ENCODE measurements around the gene PREX1. TPM values are rescaled to one million over a fixed set of nuclear protein-coding genes. Genes with fewer than 3 reads are reported as not detected.
A peak's percentile ranks its signal among the peaks of the same experiment; 100 is the strongest.
"Not testable (repeated sequence)": the region's sequence is repeated elsewhere in the genome, so short reads cannot be mapped to it uniquely, and the experiment has no call there.

Gene PREX1
- total RNA-seq, 2 experiments from 2014 or later = 142 to 147 TPM

DNA sequence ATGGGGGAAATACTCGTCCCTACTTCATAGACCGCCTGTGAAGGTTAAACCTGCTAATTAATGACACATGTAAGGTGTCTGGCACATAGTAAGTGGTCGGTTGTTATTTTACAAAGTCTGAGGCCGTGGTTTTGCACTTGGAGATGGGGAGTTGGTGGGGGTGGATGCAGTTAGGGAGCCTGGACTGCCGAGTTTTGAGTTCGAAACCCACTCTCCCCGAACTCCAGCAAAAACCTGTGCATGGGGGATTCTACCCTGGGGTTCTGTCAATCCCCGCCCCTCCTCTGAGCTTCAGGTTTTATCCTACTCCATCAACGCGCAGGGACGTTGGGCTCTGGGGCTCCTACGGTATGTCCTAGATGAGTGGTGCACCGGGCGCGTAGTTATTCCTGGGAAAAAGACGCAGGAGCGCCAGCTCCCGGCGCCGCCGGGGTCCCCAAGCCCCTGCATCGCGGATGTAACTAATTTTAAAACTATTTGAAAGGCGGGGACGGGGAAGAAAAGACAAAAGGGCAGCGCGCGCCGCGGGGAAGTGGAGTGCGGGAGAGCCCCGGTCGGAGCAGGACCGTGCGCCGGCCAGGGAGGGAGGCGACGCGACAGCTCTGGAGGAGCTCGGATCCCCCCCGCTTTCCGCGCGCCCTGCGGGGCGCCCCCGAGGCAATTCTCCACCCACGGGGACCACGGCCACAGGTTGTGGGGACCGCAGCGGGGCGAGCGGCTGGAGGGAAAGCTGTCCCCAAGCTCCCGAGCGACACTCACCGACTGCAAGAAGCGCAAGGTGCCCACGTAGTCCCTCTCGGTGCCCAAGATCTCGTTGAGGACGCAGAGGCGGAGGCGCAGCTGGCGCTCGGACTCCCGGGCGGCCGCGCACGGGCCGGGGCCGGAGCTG is 672 bp downstream of the PREX1 start:
- peak; percentile 16 for ATAC-seq (ENCODE audit: low read depth)
- Mint-ChIP-seq H3K36me3 (peaks cover 20% of the 10 kb centered on the region), H3K4me1 (peaks cover 33% of the 10 kb centered on the region), H3K4me3 (peak overlapping the region; percentile 96), H3K9me3 (no peaks in the 10 kb centered on the region), H3K27me3 (no peaks in the 10 kb centered on the region), H3K27ac (peak overlapping the region; percentile 92)
- peak; percentile 61 for DNase-seq
- POLR2A ChIA-PET = interaction anchor here (0.6 to 3.7 kb wide), 16 partner anchors 8 to 219 kb away, joined by 3 to 31 read pairs (median 5); partner anchors contain the start of gene CSE1L

DNA sequence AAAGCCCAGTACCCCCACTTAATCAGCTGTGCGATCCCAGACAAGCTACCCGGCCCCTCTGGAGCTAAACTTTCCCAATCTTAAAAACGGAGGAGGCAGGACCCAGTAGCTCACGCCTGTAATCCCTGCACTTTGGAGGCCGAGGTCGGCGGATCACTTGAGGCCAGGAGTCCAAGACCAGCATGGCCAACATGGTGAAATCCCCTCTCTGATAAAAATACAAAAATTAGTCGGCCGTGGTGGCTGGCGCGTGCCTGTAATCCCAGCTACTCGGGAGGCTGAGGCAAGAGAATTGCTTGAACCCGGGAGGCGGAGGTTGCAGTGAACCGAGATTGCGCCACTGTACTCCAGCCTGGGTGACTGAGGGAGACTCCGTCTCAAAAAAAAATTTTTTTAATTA is 1.3 kb downstream of the PREX1 start:
- H3K9me3 Mint-ChIP-seq; ATAC-seq (ENCODE audit: low read depth); H3K27me3 Mint-ChIP-seq; DNase-seq: not testable (repeated sequence)
- H3K27ac Mint-ChIP-seq = peak overlapping the region; percentile 92
- peaks cover 20% of the 10 kb centered on the region for H3K36me3 Mint-ChIP-seq
- H3K4me3 Mint-ChIP-seq = peak overlapping the region; percentile 96
- POLR2A ChIA-PET = interaction anchor here (0.9 to 3.7 kb wide), 11 partner anchors 7 to 220 kb away, joined by 3 to 31 read pairs (median 5); partner anchors contain the start of gene CSE1L
- peaks cover 40% of the 10 kb centered on the region for H3K4me1 Mint-ChIP-seq

DNA sequence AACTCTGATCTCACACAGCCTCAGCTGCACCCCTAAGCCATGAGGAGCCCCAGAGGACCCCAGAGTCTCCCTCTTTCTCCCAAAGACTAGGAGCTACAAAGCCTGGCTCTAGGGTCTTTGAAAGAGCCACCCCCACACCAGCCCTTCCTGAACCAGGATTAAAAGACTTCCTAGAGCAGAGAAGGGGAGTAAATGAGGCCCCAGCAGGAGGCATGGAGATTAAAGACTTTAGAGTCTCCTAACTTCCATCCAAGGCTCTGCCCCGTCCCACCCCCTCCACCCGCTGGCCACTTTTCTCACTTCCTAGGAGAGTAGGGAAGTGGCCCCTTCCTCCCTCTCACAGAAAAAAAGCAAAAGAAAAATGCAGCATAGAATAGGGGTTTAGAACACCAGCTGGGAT is 1.7 kb downstream of the PREX1 start:
- ATAC-seq (ENCODE audit: low read depth) (no peak), DNase-seq (no peak)
- H3K9me3 Mint-ChIP-seq = no peaks in the 10 kb centered on the region
- H3K4me1 Mint-ChIP-seq = peaks cover 44% of the 10 kb centered on the region
- peaks cover 22% of the 10 kb centered on the region for H3K36me3 Mint-ChIP-seq
- POLR2A ChIA-PET = interaction anchor here (0.9 to 3.7 kb wide), 9 partner anchors 7 to 220 kb away, joined by 3 to 31 read pairs (median 5); partner anchors contain the start of gene CSE1L
- no peaks in the 10 kb centered on the region for H3K27me3 Mint-ChIP-seq
- H3K27ac Mint-ChIP-seq = peak overlapping the region; percentile 92
- peak overlapping the region; percentile 96 for H3K4me3 Mint-ChIP-seq

DNA sequence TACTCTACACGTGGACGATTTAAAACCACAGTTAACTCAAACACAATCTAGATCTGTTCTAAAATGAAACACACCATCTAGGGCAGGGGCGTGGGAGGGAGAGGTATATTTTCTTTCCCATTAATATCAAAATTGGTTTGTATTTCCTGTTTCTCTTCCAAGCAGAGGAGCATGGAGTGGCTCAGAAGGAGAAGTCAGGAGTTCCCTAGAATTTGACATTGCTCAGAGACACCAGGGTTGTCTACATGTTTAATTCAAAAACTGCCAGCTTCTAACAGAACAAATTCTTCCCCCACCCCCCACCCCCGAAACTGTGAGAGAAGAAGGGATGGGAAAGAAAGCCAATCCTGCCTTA is 2.3 kb downstream of the PREX1 start:
- Mint-ChIP-seq H3K4me3 (peak overlapping the region; percentile 96), H3K27ac (peak overlapping the region; percentile 92), H3K27me3 (no peaks in the 10 kb centered on the region), H3K4me1 (peaks cover 48% of the 10 kb centered on the region), H3K36me3 (peaks cover 22% of the 10 kb centered on the region), H3K9me3 (no peaks in the 10 kb centered on the region)
- POLR2A ChIA-PET = interaction anchor here (0.6 to 3.7 kb wide), 4 partner anchors 65 to 109 kb away, joined by 3 to 31 read pairs (median 7); no protein-coding TSS in a partner anchor
- DNase-seq = no peak
- ATAC-seq (ENCODE audit: low read depth) = no peak

DNA sequence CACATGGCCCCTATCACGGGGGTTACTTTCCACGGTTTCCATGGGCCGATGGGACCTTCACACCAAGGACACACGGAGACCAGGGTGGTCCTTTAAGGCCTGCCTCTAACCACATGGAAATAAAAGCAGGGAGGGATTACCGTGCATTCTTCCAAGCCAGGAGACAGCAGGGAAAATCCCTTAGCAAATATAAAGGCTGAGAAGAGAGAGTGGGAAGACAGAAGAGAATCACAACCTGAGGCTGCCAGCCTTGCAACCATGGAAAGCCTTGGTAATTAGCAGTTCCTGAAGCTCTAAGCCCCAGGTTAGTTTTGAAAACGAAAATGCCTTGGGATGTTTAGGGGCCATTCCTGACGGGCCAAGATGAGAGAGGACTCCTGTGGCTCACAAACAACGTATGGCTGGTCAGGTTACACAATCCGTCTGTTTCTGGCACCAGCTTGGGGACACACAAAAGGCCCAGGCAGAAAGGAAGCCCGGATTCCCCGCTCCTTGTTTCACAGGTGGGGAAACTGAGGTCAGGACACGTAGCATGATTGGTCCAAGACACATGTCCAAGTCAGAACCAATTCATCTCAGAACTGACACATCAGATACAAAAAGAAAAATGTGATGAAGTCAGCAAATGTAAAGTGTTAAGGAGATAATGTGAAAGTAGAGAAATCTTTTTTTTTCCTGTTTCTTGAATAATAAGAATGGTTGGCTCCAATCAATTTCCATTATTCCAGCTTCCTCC is 2.8 kb downstream of the PREX1 start:
- POLR2A ChIA-PET = interaction anchor here (0.6 to 3.7 kb wide), 4 partner anchors 64 to 108 kb away, joined by 3 to 31 read pairs (median 7); no protein-coding TSS in a partner anchor
- peaks cover 53% of the 10 kb centered on the region for H3K4me1 Mint-ChIP-seq
- H3K27ac Mint-ChIP-seq = peak overlapping the region; percentile 92
- H3K36me3 Mint-ChIP-seq = peaks cover 22% of the 10 kb centered on the region
- no peak for DNase-seq
- H3K9me3 Mint-ChIP-seq = no peaks in the 10 kb centered on the region
- no peak for ATAC-seq (ENCODE audit: low read depth)
- H3K27me3 Mint-ChIP-seq = no peaks in the 10 kb centered on the region
- peak overlapping the region; percentile 96 for H3K4me3 Mint-ChIP-seq

DNA sequence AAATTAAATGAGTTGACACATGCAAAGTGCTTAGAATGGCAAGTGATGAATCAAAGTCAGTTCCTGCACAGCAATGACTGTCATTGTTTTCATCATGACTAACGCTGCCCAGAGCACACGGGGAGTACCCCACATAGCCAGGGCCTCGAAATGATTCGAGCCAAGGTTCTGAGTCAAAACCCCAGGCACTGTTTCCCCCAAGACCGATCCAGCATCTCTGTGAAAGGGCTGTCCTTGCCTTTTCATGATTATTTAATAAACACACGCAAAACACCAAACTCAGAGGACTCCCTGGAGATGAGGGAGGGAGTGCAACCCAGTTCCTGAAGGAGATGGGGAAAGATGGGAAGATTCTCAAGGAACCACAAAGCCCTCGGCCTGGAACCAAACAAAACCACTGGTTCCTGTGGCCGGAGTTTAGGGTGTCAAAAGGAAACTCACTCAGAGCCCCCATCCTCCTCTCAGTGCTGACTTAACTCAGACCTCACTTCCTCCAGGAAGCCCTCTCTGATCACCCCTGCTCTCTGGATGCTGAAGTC is 3.8 kb downstream of the PREX1 start:
- ATAC-seq (ENCODE audit: low read depth) (peak; percentile 40), DNase-seq (no peak)
- Mint-ChIP-seq H3K4me3 (peak overlapping the region; percentile 96), H3K36me3 (peaks cover 27% of the 10 kb centered on the region), H3K9me3 (no peaks in the 10 kb centered on the region), H3K27me3 (no peaks in the 10 kb centered on the region), H3K27ac (peak overlapping the region; percentile 92), H3K4me1 (peaks cover 63% of the 10 kb centered on the region)
- POLR2A ChIA-PET = no interaction called here

DNA sequence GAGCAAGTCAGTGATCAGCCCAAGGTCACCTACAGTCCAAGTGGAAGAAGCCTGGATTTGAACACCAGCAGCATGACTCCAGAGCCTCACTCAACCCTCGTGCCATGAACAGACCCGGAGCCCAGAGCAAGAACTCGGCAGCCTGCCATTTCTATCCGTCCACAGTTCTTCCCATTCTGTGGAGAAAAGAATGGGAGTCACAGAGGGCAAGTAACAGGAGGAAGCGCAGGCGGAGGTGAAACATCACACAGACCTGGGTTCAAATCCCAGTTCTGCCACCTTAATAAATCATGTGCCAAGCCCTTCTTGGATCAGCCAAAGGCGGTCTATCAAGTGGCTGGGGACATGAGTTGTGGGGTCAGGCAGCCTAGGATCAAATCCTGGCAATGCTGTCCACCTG is 4.3 kb downstream of the PREX1 start:
- Mint-ChIP-seq H3K4me3 (peak overlapping the region; percentile 96), H3K27ac (peak overlapping the region; percentile 92), H3K4me1 (peaks cover 63% of the 10 kb centered on the region), H3K36me3 (peaks cover 32% of the 10 kb centered on the region), H3K27me3 (no peaks in the 10 kb centered on the region), H3K9me3 (no peaks in the 10 kb centered on the region)
- POLR2A ChIA-PET = interaction anchor here (0.9 to 1.6 kb wide), 5 partner anchors 64 to 166 kb away, joined by 3 to 8 read pairs (median 3); no protein-coding TSS in a partner anchor
- DNase-seq (no peak), ATAC-seq (ENCODE audit: low read depth) (no peak)

DNA sequence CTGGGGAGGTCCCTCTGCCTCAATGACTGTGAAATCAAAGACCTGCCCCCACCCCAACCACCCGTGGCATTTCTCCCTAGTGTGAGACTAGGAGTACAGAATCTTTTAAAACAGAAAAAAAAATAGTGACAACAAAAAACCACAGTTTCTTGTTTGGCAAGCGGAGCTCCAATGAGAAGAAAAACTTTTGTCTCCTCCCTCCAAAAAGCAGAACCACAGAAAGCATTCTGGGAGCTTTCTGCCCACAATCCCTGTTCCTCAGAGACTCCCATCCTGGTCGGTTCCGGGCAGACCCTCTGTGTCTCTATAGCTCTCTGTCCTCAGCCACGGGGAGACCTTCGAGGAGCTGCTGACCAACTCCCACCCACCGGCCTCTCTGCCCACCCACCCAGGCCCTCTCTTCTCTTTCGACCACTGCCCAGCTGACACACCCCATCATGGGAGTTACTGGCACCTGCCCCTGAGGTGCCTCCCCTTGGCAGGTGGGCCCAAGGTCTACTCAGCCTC is 4.9 kb downstream of the PREX1 start:
- no peaks in the 10 kb centered on the region for H3K27me3 Mint-ChIP-seq
- H3K4me3 Mint-ChIP-seq = peak overlapping the region; percentile 96
- DNase-seq = no peak
- POLR2A ChIA-PET = interaction anchor here (0.9 to 1.6 kb wide), 5 partner anchors 63 to 166 kb away, joined by 3 to 8 read pairs (median 3); no protein-coding TSS in a partner anchor
- no peak for ATAC-seq (ENCODE audit: low read depth)
- H3K4me1 Mint-ChIP-seq = peaks cover 68% of the 10 kb centered on the region
- H3K27ac Mint-ChIP-seq = peak overlapping the region; percentile 92
- peaks cover 38% of the 10 kb centered on the region for H3K36me3 Mint-ChIP-seq
- no peaks in the 10 kb centered on the region for H3K9me3 Mint-ChIP-seq

DNA sequence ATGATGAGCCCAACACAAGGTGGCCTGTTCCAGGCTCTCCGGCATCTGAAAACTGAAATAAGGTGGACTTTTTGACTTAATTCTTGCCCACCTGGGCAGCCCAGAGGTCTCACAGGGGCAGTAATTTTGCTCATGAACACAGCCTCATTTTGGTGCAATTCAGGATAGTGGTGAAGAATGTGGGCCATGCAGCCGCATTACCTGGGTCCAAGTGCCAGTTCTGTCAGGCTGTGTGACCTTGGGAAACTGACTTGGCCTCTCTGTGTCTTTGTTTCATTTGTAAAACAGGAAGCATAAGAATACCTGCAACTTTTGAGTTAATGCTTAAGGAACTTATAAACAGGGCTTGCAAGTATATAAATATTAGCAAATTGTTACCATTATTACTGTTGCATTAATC is 5.6 kb downstream of the PREX1 start:
- Mint-ChIP-seq H3K36me3 (peaks cover 42% of the 10 kb centered on the region), H3K27me3 (no peaks in the 10 kb centered on the region), H3K27ac (peak overlapping the region; percentile 92), H3K4me1 (peaks cover 76% of the 10 kb centered on the region), H3K9me3 (no peaks in the 10 kb centered on the region), H3K4me3 (peak overlapping the region; percentile 66)
- DNase-seq = no peak
- POLR2A ChIA-PET = interaction anchor here (1.3 to 1.6 kb wide), 2 partner anchors 104 to 106 kb away, joined by 3 to 8 read pairs; no protein-coding TSS in a partner anchor
- no peak for ATAC-seq (ENCODE audit: low read depth)

DNA sequence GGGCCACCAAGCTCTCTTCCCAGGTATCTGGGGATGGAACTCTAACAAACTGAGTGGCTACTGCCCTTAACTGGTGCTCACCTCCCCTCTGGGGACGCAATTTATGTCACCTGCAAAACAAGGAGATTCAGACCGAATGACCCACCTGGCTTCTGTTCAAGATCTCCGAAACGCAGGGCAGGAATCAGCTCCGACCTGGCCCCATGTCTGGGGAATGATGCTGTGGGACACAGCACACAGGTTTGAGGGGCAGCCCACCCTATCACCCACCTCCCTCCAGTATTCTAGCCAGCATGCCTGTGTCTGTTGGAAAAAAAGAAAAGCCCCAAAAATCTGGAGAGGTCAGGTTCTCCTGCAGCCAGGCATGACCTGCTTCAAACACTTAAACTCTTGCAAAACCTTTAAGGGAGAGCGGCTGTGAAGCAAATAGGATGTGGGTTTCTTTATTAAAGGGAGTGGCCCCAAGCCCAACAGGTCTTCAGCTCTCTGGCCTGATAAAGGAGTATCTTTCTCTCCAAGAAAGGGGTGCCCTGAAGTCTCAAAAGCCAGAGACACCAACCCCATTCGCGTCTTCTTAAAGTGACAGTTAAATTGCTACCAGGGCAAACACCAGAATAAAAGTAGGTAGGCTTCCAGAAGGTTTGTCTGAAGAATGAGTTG is 6.4 kb downstream of the PREX1 start:
- ATAC-seq (ENCODE audit: low read depth) = no peak

DNA sequence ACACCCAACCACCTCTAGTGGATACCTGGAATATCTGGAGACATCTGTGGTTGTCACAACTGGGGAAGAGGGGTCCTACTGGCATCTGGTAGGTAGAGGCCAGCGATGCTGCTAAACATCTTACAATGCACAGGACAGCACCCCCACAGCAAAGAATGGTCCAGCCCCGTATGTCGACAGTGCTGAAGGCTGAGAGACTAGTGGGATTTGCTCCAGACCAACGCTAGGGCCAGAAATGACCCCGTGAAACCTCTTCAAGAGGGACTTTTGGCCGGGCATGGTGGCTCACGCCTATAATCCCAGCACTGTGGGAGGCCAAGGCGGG is 7.2 kb downstream of the PREX1 start:
- H3K9me3 Mint-ChIP-seq = no peaks in the 10 kb centered on the region
- H3K36me3 Mint-ChIP-seq = peaks cover 37% of the 10 kb centered on the region
- H3K4me3 Mint-ChIP-seq = peak overlapping the region; percentile 64
- H3K27me3 Mint-ChIP-seq = no peaks in the 10 kb centered on the region
- H3K27ac Mint-ChIP-seq = peak overlapping the region; percentile 82
- H3K4me1 Mint-ChIP-seq = peaks cover 85% of the 10 kb centered on the region
- ATAC-seq (ENCODE audit: low read depth) = no peak
- POLR2A ChIA-PET = interaction anchor here (0.6 to 3.0 kb wide), 6 partner anchors 7 to 105 kb away, joined by 3 to 19 read pairs (median 3); partner anchors contain the start of gene PREX1
- no peak for DNase-seq

More for the DNA sequence above, 6.4 kb downstream of the PREX1 start:
- peaks cover 42% of the 10 kb centered on the region for H3K36me3 Mint-ChIP-seq
- peak overlapping the region; percentile 66 for H3K4me3 Mint-ChIP-seq
- no peak for DNase-seq
- POLR2A ChIA-PET = interaction anchor here (1.3 kb wide), 1 partner anchor 105 kb away, joined by 3 read pairs; no protein-coding TSS in a partner anchor
- H3K9me3 Mint-ChIP-seq = no peaks in the 10 kb centered on the region
- H3K27me3 Mint-ChIP-seq = no peaks in the 10 kb centered on the region
- peaks cover 83% of the 10 kb centered on the region for H3K4me1 Mint-ChIP-seq
- peak overlapping the region; percentile 92 for H3K27ac Mint-ChIP-seq
